B cell (primary cell): ENCODE measurements around the gene CHPT1.

ENCODE experiments used
- CTCF ChIP-seq: fragments of 200-600 bp; IDR thresholded peaks from one replicate; pipeline ENCODE4 v1.8.0; 2022; ENCODE audit warnings: antibody characterized with exemption, mild to moderate bottlenecking
- EZH2 ChIP-seq: IDR thresholded peaks from 2 replicates; pipeline ENCODE4 v1.6.1; 2012; ENCODE audit warnings: borderline replicate concordance, low read depth, mild to moderate bottlenecking, moderate library complexity, low read length; ENCODE audit not compliant: insufficient read depth, poor library complexity, severe bottlenecking

- TF ChIP-seq CTCF (no peak), EZH2 (no peak)
These were observed 43.5 kb downstream of the CHPT1 start for GRCh38 chr12:101740980-101741379.
